ENCODE data around the gene WRAP73. TPM values are rescaled to one million over a fixed set of nuclear protein-coding genes. Genes with fewer than 3 reads are reported as not detected.
A peak's percentile ranks its signal among the peaks of the same experiment; 100 is the strongest.

The WRAP73 gene
- total RNA-seq, 1 donor from 2014 or later: 23.3 TPM

- no peak for DNase-seq (ENCODE audit: extremely low spot score in 2 of 2)
- TF ChIP-seq CTCF (IDR thresholded peaks at IDR 0.05): no peak
- TF ChIP-seq POLR2A (IDR thresholded peaks at IDR 0.05): no peak
- TF ChIP-seq POLR2AphosphoS5 (IDR thresholded peaks at IDR 0.05; ENCODE audit: insufficient read depth in 1 of 2, low read depth in 1 of 2): no peak
- H3K27me3 ChIP-seq: no peaks in the 10 kb centered on the region
- no peak overlapping the region for H3K27ac ChIP-seq
- intact Hi-C loops (cut with DNase I): no loop called here
- H3K9me3 ChIP-seq: no peaks in the 10 kb centered on the region
- no peak overlapping the region for H3K4me3 ChIP-seq
- peaks cover 34% of the 10 kb centered on the region for H3K4me1 ChIP-seq
- peaks cover 0 to 37% of the 10 kb centered on the region in 2 donors for H3K36me3 ChIP-seq
Measured at GRCh38 chr1:3627515-3628253, 22.2 kb downstream of the WRAP73 start.

- intact Hi-C loops (cut with DNase I): no loop called here
- H3K4me3 ChIP-seq: peak overlapping the region; percentile 94 to 99
- TF ChIP-seq POLR2A (IDR thresholded peaks at IDR 0.05) (no peak), POLR2AphosphoS5 (IDR thresholded peaks at IDR 0.05; ENCODE audit: insufficient read depth in 1 of 2, low read depth in 1 of 2) (no peak), CTCF (IDR thresholded peaks at IDR 0.05) (no peak)
Measured at GRCh38 chr1:3626025-3626424, 23.9 kb downstream of the WRAP73 start.

GRCh38 chr1:3625151-3625907, 24.6 kb downstream of the WRAP73 start:
- peaks cover 38% of the 10 kb centered on the region for H3K4me1 ChIP-seq
- peak overlapping the region; percentile 83 for H3K27ac ChIP-seq
- TF ChIP-seq POLR2A (IDR thresholded peaks at IDR 0.05) (no peak), CTCF (IDR thresholded peaks at IDR 0.05) (no peak), POLR2AphosphoS5 (IDR thresholded peaks at IDR 0.05; ENCODE audit: insufficient read depth in 1 of 2, low read depth in 1 of 2) (no peak)
- no peaks in the 10 kb centered on the region for H3K9me3 ChIP-seq
- H3K27me3 ChIP-seq: no peaks in the 10 kb centered on the region
- DNase-seq (ENCODE audit: extremely low spot score in 2 of 2): no peak
- intact Hi-C loops (cut with DNase I): no loop called here
- H3K4me3 ChIP-seq: peak overlapping the region; percentile 94 to 99
- H3K36me3 ChIP-seq: peaks cover 0 to 32% of the 10 kb centered on the region in 2 donors

More at GRCh38 chr1:3626025-3626424, 23.9 kb downstream of the WRAP73 start:
- no peak for DNase-seq (ENCODE audit: extremely low spot score in 2 of 2)
- Histone ChIP-seq H3K27me3 (no peaks in the 10 kb centered on the region), H3K4me1 (peaks cover 38% of the 10 kb centered on the region), H3K36me3 (peaks cover 0 to 33% of the 10 kb centered on the region in 2 donors), H3K9me3 (no peaks in the 10 kb centered on the region), H3K27ac (no peak overlapping the region)

- Histone ChIP-seq H3K27me3 (no peaks in the 10 kb centered on the region), H3K27ac (peak within 1 kb of the TSS; percentile 83), H3K4me1 (peaks cover 38% of the 10 kb centered on the region), H3K4me3 (peak within 1 kb of the TSS; percentile 94 to 99), H3K9me3 (no peaks in the 10 kb centered on the region), H3K36me3 (peaks cover 0 to 23% of the 10 kb centered on the region in 2 donors)
- DNase-seq (ENCODE audit: extremely low spot score in 2 of 2): peak; percentile 96 to 98
- intact Hi-C loops (cut with DNase I): no loop called here
- TF ChIP-seq CTCF (IDR thresholded peaks at IDR 0.05): no peak
- TF ChIP-seq POLR2AphosphoS5 (IDR thresholded peaks at IDR 0.05; ENCODE audit: insufficient read depth in 1 of 2, low read depth in 1 of 2): peak; percentile 78 to 93
- TF ChIP-seq POLR2A (IDR thresholded peaks at IDR 0.05): peak in 1 of 2 donors; percentile 40
Measured at GRCh38 chr1:3624200-3625136, 25.4 kb downstream of the WRAP73 start, which contains the start of gene TPRG1L. TSS of gene TPRG1L (plus strand) at chr1:3625015. CDS start at chr1:3625073, 58 bp downstream.
